ENCODE measurements around the gene GET4. TPM values are rescaled to one million over a fixed set of nuclear protein-coding genes. Genes with fewer than 3 reads are reported as not detected.

Gene GET4
- total RNA-seq (2014; rRNA removed; shearing (Covaris generic)) = 21.4 and 22.0 TPM in 2 replicates

- Histone ChIP-seq H3K4me1 (no peaks in the 10 kb centered on the region), H3K36me3 (0 out of 2 replicates have a peak, but pooled peaks cover 2% of the 10 kb centered on the region)
Observed at GRCh38 chr7:876077-876971, at the start of gene GET4. Gene GET4 (plus strand): TSS chr7:876554. CDS start chr7:876646, 92 bp downstream.

GRCh38 chr7:828793-829561, 47.4 kb upstream of the GET4 start:
- no peak overlapping the region for H3K4me3 ChIP-seq
- no peaks in the 10 kb centered on the region for H3K9me3 ChIP-seq (replicated peaks)
- no peak overlapping the region for H3K27ac ChIP-seq
- no peaks in the 10 kb centered on the region for H3K27me3 ChIP-seq
- H3K4me1 ChIP-seq = no peaks in the 10 kb centered on the region
- DNase-seq = no peak
- peaks cover 6% of the 10 kb centered on the region; the same call in 1 of the 2 replicates for H3K36me3 ChIP-seq

More at GRCh38 chr7:876077-876971, at the start of gene GET4:
- peak; percentile 72 to 85 for DNase-seq
- Histone ChIP-seq H3K27ac (no peak within 1 kb of the TSS), H3K27me3 (no peaks in the 10 kb centered on the region), H3K4me3 (peak within 1 kb of the TSS; percentile 90), H3K9me3 (replicated peaks) (no peaks in the 10 kb centered on the region)

- H3K27ac ChIP-seq = no peak overlapping the region
Observed at GRCh38 chr7:830069-830468, 46.3 kb upstream of the GET4 start.

GRCh38 chr7:831596-832166, 44.7 kb upstream of the GET4 start:
- H3K36me3 ChIP-seq = 0 out of 2 replicates have a peak, but pooled peaks cover 3% of the 10 kb centered on the region
- H3K4me1 ChIP-seq = no peaks in the 10 kb centered on the region
- H3K27ac ChIP-seq = no peak overlapping the region
- H3K27me3 ChIP-seq = no peaks in the 10 kb centered on the region
- no peaks in the 10 kb centered on the region for H3K9me3 ChIP-seq (replicated peaks)
- DNase-seq = no peak
- no peak overlapping the region for H3K4me3 ChIP-seq

More at GRCh38 chr7:830069-830468, 46.3 kb upstream of the GET4 start:
- H3K4me1 ChIP-seq = no peaks in the 10 kb centered on the region
- no peaks in the 10 kb centered on the region for H3K27me3 ChIP-seq
- no peaks in the 10 kb centered on the region for H3K9me3 ChIP-seq (replicated peaks)
- DNase-seq = no peak
- H3K36me3 ChIP-seq = peaks cover 6% of the 10 kb centered on the region; the same call in 1 of the 2 replicates
- no peak overlapping the region for H3K4me3 ChIP-seq

GRCh38 chr7:832167-832967, 44.0 kb upstream of the GET4 start, which contains the start of gene SUN1:
Gene SUN1 (plus strand): TSS chr7:832476. CDS start chr7:832525, 49 bp downstream.
- no peaks in the 10 kb centered on the region for H3K9me3 ChIP-seq (replicated peaks)
- 0 out of 2 replicates have a peak, but pooled peaks cover 3% of the 10 kb centered on the region for H3K36me3 ChIP-seq
- H3K27ac ChIP-seq = no peak within 1 kb of the TSS
- no peaks in the 10 kb centered on the region for H3K4me1 ChIP-seq
- H3K4me3 ChIP-seq = no peak within 1 kb of the TSS
- no peak for DNase-seq
- H3K27me3 ChIP-seq = no peaks in the 10 kb centered on the region

- no peak for DNase-seq
- H3K36me3 ChIP-seq = 0 out of 2 replicates have a peak, but pooled peaks cover 3% of the 10 kb centered on the region
- no peaks in the 10 kb centered on the region for H3K9me3 ChIP-seq (replicated peaks)
- no peaks in the 10 kb centered on the region for H3K27me3 ChIP-seq
- H3K27ac ChIP-seq = no peak overlapping the region
- H3K4me3 ChIP-seq = no peak overlapping the region
- H3K4me1 ChIP-seq = no peaks in the 10 kb centered on the region
Observed at GRCh38 chr7:832968-833424, 43.4 kb upstream of the GET4 start.

GRCh38 chr7:833601-834258, 42.6 kb upstream of the GET4 start:
- Histone ChIP-seq H3K36me3 (0 out of 2 replicates have a peak, but pooled peaks cover 3% of the 10 kb centered on the region), H3K27ac (no peak overlapping the region), H3K4me3 (no peak overlapping the region), H3K4me1 (no peaks in the 10 kb centered on the region), H3K9me3 (replicated peaks) (no peaks in the 10 kb centered on the region), H3K27me3 (no peaks in the 10 kb centered on the region)
- no peak for DNase-seq

GRCh38 chr7:834277-834676, 42.1 kb upstream of the GET4 start:
- no peak overlapping the region for H3K4me3 ChIP-seq
- no peak for DNase-seq
- H3K27ac ChIP-seq = no peak overlapping the region
- H3K36me3 ChIP-seq = peaks cover 7% of the 10 kb centered on the region
- no peaks in the 10 kb centered on the region for H3K9me3 ChIP-seq (replicated peaks)
- H3K4me1 ChIP-seq = no peaks in the 10 kb centered on the region
- no peaks in the 10 kb centered on the region for H3K27me3 ChIP-seq

- DNase-seq = no peak
- no peak overlapping the region for H3K4me3 ChIP-seq
- no peaks in the 10 kb centered on the region for H3K4me1 ChIP-seq
- H3K9me3 ChIP-seq (replicated peaks) = no peaks in the 10 kb centered on the region
- no peaks in the 10 kb centered on the region for H3K27me3 ChIP-seq
- H3K27ac ChIP-seq = no peak overlapping the region
- H3K36me3 ChIP-seq = peaks cover 7% of the 10 kb centered on the region
Observed at GRCh38 chr7:835021-835420, 41.3 kb upstream of the GET4 start.

- no peak overlapping the region for H3K4me3 ChIP-seq
- H3K4me1 ChIP-seq = no peaks in the 10 kb centered on the region
- no peaks in the 10 kb centered on the region for H3K9me3 ChIP-seq (replicated peaks)
- no peak overlapping the region for H3K27ac ChIP-seq
- no peaks in the 10 kb centered on the region for H3K27me3 ChIP-seq
- H3K36me3 ChIP-seq = peaks cover 7% of the 10 kb centered on the region
- DNase-seq = no peak
Observed at GRCh38 chr7:835485-836401, 40.6 kb upstream of the GET4 start.

GRCh38 chr7:836429-836828, 39.9 kb upstream of the GET4 start:
- no peak overlapping the region for H3K4me3 ChIP-seq
- no peaks in the 10 kb centered on the region for H3K9me3 ChIP-seq (replicated peaks)
- no peak overlapping the region for H3K27ac ChIP-seq
- peaks cover 7% of the 10 kb centered on the region for H3K36me3 ChIP-seq
- DNase-seq = no peak
- H3K27me3 ChIP-seq = no peaks in the 10 kb centered on the region
- H3K4me1 ChIP-seq = no peaks in the 10 kb centered on the region

GRCh38 chr7:837001-837400, 39.4 kb upstream of the GET4 start:
- no peak for DNase-seq
- H3K9me3 ChIP-seq (replicated peaks) = no peaks in the 10 kb centered on the region
- H3K27ac ChIP-seq = no peak overlapping the region
- no peaks in the 10 kb centered on the region for H3K4me1 ChIP-seq
- H3K4me3 ChIP-seq = no peak overlapping the region
- H3K27me3 ChIP-seq = no peaks in the 10 kb centered on the region
- H3K36me3 ChIP-seq = peaks cover 7% of the 10 kb centered on the region
